ENCODE results near the gene IGSF21. TPM values are rescaled to one million over a fixed set of nuclear protein-coding genes. Genes with fewer than 3 reads are reported as not detected.

The IGSF21 gene
- total RNA-seq, 4 donors from 2014 or later: 0.68 to 3.5 (median 1.3) TPM

DNA sequence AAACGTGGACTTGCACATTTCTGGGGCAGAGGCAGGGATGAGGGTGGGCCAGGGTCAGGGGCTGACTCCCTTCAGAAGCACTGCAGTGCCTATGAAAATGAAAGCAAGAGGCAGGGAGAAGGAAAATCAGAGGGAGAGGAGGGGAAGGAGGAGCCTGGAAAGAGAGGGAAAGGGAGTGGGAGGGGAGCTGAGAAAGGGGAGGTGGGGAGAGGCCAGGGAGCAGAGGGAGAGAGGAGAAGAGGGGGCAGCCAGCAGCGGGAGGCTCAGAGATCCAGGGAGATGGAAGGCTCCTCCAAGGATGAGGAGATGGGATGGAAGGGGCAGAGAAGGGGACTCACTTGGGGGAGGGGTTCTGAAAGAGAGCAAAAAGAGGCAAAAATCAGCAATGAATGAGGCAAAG lies 276.9 kb downstream of the IGSF21 start:
- TF ChIP-seq CTCF (IDR thresholded peaks at IDR 0.05): no peak
- no peak for TF ChIP-seq EP300 (IDR thresholded peaks at IDR 0.05)
- no peak for TF ChIP-seq POLR2A (IDR thresholded peaks at IDR 0.05)
- no peak for TF ChIP-seq POLR2AphosphoS5 (IDR thresholded peaks at IDR 0.05)
- 26% methylated on average over 2 of the region's 2 CpGs for WGBS
- peaks cover 7% of the 10 kb centered on the region for H3K4me1 ChIP-seq

DNA sequence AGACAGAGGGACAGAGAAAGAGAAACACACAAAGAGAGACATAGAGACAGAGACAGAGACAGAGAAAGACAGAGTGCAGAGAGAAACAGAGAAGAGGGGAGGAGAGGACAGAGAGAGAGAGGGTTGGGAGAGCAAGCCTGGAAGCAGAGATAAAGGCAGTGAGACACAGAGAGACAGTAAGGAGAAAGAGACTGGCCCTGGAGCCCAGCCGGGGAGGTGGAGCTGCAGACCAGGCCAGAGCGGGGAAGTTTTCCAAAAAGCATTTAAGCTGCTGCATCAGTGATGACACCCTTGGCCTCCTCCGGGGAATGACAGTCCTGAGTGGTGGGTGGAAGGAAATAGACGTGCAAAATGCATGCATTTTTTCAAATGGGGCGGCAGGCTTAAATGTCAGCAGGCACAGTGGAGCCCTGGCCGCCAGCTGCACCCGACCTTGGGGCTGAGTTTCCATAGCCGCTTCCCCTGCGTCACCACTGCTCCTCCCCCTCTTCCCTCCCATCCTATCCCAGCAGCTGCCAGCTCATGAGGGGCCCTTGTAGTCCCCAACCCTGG lies 277.7 kb downstream of the IGSF21 start:
- DNase-seq (ENCODE audit: low spot score in 2 of 2): no peak
- Histone ChIP-seq H3K27ac (no peak overlapping the region), H3K9me3 (no peaks in the 10 kb centered on the region), H3K27me3 (peaks cover 32% of the 10 kb centered on the region), H3K4me1 (peaks cover 7% of the 10 kb centered on the region), H3K4me3 (no peak overlapping the region), H3K36me3 (no peaks in the 10 kb centered on the region)
- 16% methylated on average over 9 of the region's 9 CpGs for WGBS
- TF ChIP-seq CTCF (IDR thresholded peaks at IDR 0.05) (no peak), POLR2AphosphoS5 (IDR thresholded peaks at IDR 0.05) (no peak), EP300 (IDR thresholded peaks at IDR 0.05) (no peak), POLR2A (IDR thresholded peaks at IDR 0.05) (no peak)

More for the DNA sequence above, 276.9 kb downstream of the IGSF21 start:
- Histone ChIP-seq H3K27me3 (peaks cover 32% of the 10 kb centered on the region), H3K36me3 (no peaks in the 10 kb centered on the region), H3K9me3 (no peaks in the 10 kb centered on the region), H3K27ac (no peak overlapping the region), H3K4me3 (no peak overlapping the region)
- no peak for DNase-seq (ENCODE audit: low spot score in 2 of 2)

- WGBS: 97% methylated on average over 3 of the region's 5 CpGs
Observed at GRCh38 chr1:18386591-18386990, 279.0 kb downstream of the IGSF21 start.

DNA sequence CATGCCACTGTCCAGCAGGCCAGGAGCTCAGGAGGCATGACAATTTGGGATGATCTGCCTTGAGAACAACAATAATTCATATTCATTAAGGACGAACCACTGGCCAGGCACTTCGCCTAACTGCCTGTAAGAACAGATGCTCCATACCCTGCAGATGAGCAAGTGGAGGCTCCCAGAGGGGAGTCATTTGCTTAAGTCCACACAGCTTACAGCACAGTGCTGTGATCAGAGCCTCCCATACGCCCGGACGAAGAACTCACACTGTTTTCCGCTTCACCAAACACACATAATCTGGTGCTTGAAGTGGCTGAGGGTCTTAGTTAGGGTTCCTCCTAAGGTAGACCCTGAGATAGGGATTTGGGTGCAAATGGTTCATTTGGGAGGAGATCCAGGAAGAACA lies 279.7 kb downstream of the IGSF21 start:
- no peaks in the 10 kb centered on the region for H3K36me3 ChIP-seq
- peaks cover 7% of the 10 kb centered on the region for H3K4me1 ChIP-seq
- DNase-seq (ENCODE audit: low spot score in 2 of 2): no peak
- no peak overlapping the region for H3K4me3 ChIP-seq
- 89% methylated on average over 6 of the region's 6 CpGs for WGBS
- peaks cover 32% of the 10 kb centered on the region for H3K27me3 ChIP-seq
- no peak overlapping the region for H3K27ac ChIP-seq
- TF ChIP-seq CTCF (IDR thresholded peaks at IDR 0.05): no peak
- no peak for TF ChIP-seq POLR2AphosphoS5 (IDR thresholded peaks at IDR 0.05)
- no peak for TF ChIP-seq EP300 (IDR thresholded peaks at IDR 0.05)
- TF ChIP-seq POLR2A (IDR thresholded peaks at IDR 0.05): no peak
- no peaks in the 10 kb centered on the region for H3K9me3 ChIP-seq

More at GRCh38 chr1:18386591-18386990, 279.0 kb downstream of the IGSF21 start:
- DNase-seq (ENCODE audit: low spot score in 2 of 2): no peak
- Histone ChIP-seq H3K27me3 (peaks cover 32% of the 10 kb centered on the region), H3K27ac (no peak overlapping the region), H3K36me3 (no peaks in the 10 kb centered on the region), H3K4me1 (peaks cover 7% of the 10 kb centered on the region), H3K9me3 (no peaks in the 10 kb centered on the region), H3K4me3 (no peak overlapping the region)
- TF ChIP-seq POLR2A (IDR thresholded peaks at IDR 0.05) (no peak), POLR2AphosphoS5 (IDR thresholded peaks at IDR 0.05) (no peak), CTCF (IDR thresholded peaks at IDR 0.05) (no peak), EP300 (IDR thresholded peaks at IDR 0.05) (no peak)

GRCh38 chr1:18390953-18391352 lies 283.4 kb downstream of the IGSF21 start:
- peaks cover 31% of the 10 kb centered on the region for H3K27me3 ChIP-seq
- H3K4me3 ChIP-seq: no peak overlapping the region
- no peak for TF ChIP-seq EP300 (IDR thresholded peaks at IDR 0.05)
- no peak for TF ChIP-seq CTCF (IDR thresholded peaks at IDR 0.05)
- TF ChIP-seq POLR2A (IDR thresholded peaks at IDR 0.05): no peak
- TF ChIP-seq POLR2AphosphoS5 (IDR thresholded peaks at IDR 0.05): no peak
- no peak for DNase-seq (ENCODE audit: low spot score in 2 of 2)
- 83% methylated on average over 5 of the region's 11 CpGs for WGBS
- H3K27ac ChIP-seq: no peak overlapping the region
- H3K9me3 ChIP-seq: no peaks in the 10 kb centered on the region
- H3K4me1 ChIP-seq: no peaks in the 10 kb centered on the region
- H3K36me3 ChIP-seq: no peaks in the 10 kb centered on the region

Measured in suprapubic skin (tissue), 4 donors.